GM23338 (cell line): Measurements from ENCODE around the gene AOC3. TPM values are rescaled to one million over a fixed set of nuclear protein-coding genes. Genes with fewer than 3 reads are reported as not detected.

Experiments used
- ATAC-seq: fragments of 200-7000 bp; cut with Tn5 transposase; 3 replicates; pipeline ENCODE4 v1.9.1; 2020
- DNase-seq: peaks from one replicate; pipeline ENCODE4 v3.0.0-alpha.2; 2015; ENCODE audit warnings: low spot score
- H2AFZ ChIP-seq: fragments of 200-600 bp; sonication (generic); 2 replicates; pipeline ENCODE4 v1.8.0; 2016; ENCODE audit warnings: antibody characterized with exemption, mild to moderate bottlenecking, moderate library complexity
- H3F3A ChIP-seq: fragments of 200-600 bp; sonication (generic); replicated peaks from 2 replicates; pipeline ENCODE4 v1.8.0; 2017; ENCODE audit warnings: antibody characterized with exemption, mixed run types, low read depth
- H3K27ac ChIP-seq: fragments of 200-600 bp; sonication (generic); 2 replicates; pipeline ENCODE4 v1.6.1; 2016; ENCODE audit warnings: low read depth
- H3K27me3 ChIP-seq: fragments of 200-600 bp; sonication (generic); 2 replicates; pipeline ENCODE4 v1.8.0; 2016; ENCODE audit warnings: mild to moderate bottlenecking, mixed run types, moderate library complexity; ENCODE audit not compliant: insufficient read depth
- H3K36me3 ChIP-seq: fragments of 200-600 bp; sonication (generic); 2 replicates; pipeline ENCODE4 v1.8.0; 2016; ENCODE audit warnings: mild to moderate bottlenecking; ENCODE audit not compliant: insufficient read depth
- H3K4me1 ChIP-seq: fragments of 200-600 bp; sonication (generic); 2 replicates; pipeline ENCODE4 v1.8.0; 2016; ENCODE audit warnings: mild to moderate bottlenecking, moderate library complexity; ENCODE audit not compliant: insufficient read depth
- H3K4me2 ChIP-seq: fragments of 200-600 bp; sonication (generic); 2 replicates; pipeline ENCODE4 v1.7.1; 2017; ENCODE audit warnings: mixed run types
- H3K4me3 ChIP-seq: fragments of 200-600 bp; sonication (generic); 2 replicates; pipeline ENCODE4 v1.6.1; 2016; ENCODE audit warnings: mixed run types
- H3K79me2 ChIP-seq: fragments of 200-600 bp; sonication (generic); replicated peaks from 2 replicates; pipeline ENCODE4 v1.8.0; 2017; ENCODE audit warnings: mild to moderate bottlenecking; ENCODE audit not compliant: insufficient read depth
- H3K9me2 ChIP-seq: fragments of 200-600 bp; sonication (generic); 2 replicates; pipeline ENCODE4 v1.8.0; 2017; ENCODE audit not compliant: insufficient read depth
- H4K20me1 ChIP-seq: fragments of 200-600 bp; sonication (generic); replicated peaks from 2 replicates; pipeline ENCODE4 v1.8.0; 2017; ENCODE audit warnings: mild to moderate bottlenecking; ENCODE audit not compliant: insufficient read depth
- H3K27ac Mint-ChIP-seq: 2 replicates; pipeline ENCODE4 v1.8.0; 2020; ENCODE audit warnings: inconsistent platforms, mild to moderate bottlenecking, moderate library complexity, mixed read lengths
- H3K27me3 Mint-ChIP-seq: 3 replicates; pipeline ENCODE4 v1.8.0; 2022; ENCODE audit warnings: low read depth, mild to moderate bottlenecking, moderate library complexity, mixed read lengths, inconsistent platforms; ENCODE audit not compliant: insufficient read depth, poor library complexity
- H3K36me3 Mint-ChIP-seq: 3 replicates; pipeline ENCODE4 v1.8.0; 2021; ENCODE audit warnings: low read depth, mild to moderate bottlenecking, inconsistent platforms, moderate library complexity, mixed read lengths
- H3K4me1 Mint-ChIP-seq: 3 replicates; pipeline ENCODE4 v1.8.0; 2020; ENCODE audit warnings: mild to moderate bottlenecking, inconsistent platforms, mixed read lengths
- H3K4me3 Mint-ChIP-seq: 3 replicates; pipeline ENCODE4 v1.8.0; 2021; ENCODE audit warnings: moderate library complexity, mild to moderate bottlenecking, inconsistent platforms, mixed read lengths
- H3K9me3 Mint-ChIP-seq: 3 replicates; pipeline ENCODE4 v1.8.0; 2020; ENCODE audit warnings: moderate library complexity, mild to moderate bottlenecking, inconsistent platforms, mixed read lengths
- CREB1 ChIP-seq: fragments of 250-450 bp; sonication (Bioruptor Pico); IDR thresholded peaks from 2 replicates; pipeline ENCODE4 v1.5.0; 2020; ENCODE audit warnings: low read depth, mild to moderate bottlenecking, moderate library complexity
- EZH2 ChIP-seq: fragments of 200-600 bp; sonication (generic); IDR thresholded peaks from one replicate; pipeline ENCODE4 v1.8.0; 2017; ENCODE audit warnings: antibody characterized with exemption, mild to moderate bottlenecking, low read depth; ENCODE audit not compliant: unreplicated experiment
- JUNB ChIP-seq: IDR thresholded peaks from one replicate; pipeline ENCODE4 v1.6.1; 2016; ENCODE audit warnings: antibody characterized with exemption; ENCODE audit not compliant: unreplicated experiment
- NANOG ChIP-seq: IDR thresholded peaks from 2 replicates; pipeline ENCODE4 v1.6.1; 2016; ENCODE audit warnings: antibody characterized with exemption, borderline replicate concordance
- POLR2AphosphoS5 ChIP-seq: IDR thresholded peaks from 2 replicates; pipeline ENCODE4 v1.6.1; 2016; ENCODE audit warnings: antibody characterized with exemption, low read depth
- ZNF331 ChIP-seq: fragments of 250-450 bp; sonication (Bioruptor Pico); IDR thresholded peaks from 2 replicates; pipeline ENCODE4 v1.5.0; 2020; ENCODE audit warnings: low read depth, mild to moderate bottlenecking, moderate library complexity
- polyA plus RNA-seq: library from polyadenylated mRNA; unstranded; fragments of >200 nt; fragmentation: Nextera tagmentation; extraction: Ambion mirVana; gene quantifications from 2 replicates; pipeline ENCODE4 v1.2.1, GENCODE V29; 2016
- total RNA-seq: library from RNA; depleted of rRNA; stranded (reverse); fragments of >200 nt; shearing (Covaris generic); gene quantifications from 2 replicates; pipeline ENCODE4 v1.2.3, GENCODE V29; 2014
- TF ChIP-seq, protein P1 (sequence below), 2 experiments: fragments of 200-600 bp in 1 of 2; sonication (generic) in 1 of 2; conservative IDR thresholded peaks; 2 replicates each; pipeline versions ENCODE4 v1.5.1 to v1.6.1; 2016 to 2017; ENCODE audit warnings: antibody characterized with exemption in 2 of 2, low read depth in 2 of 2, mild to moderate bottlenecking in 2 of 2, moderate library complexity in 1 of 2
- TF ChIP-seq, protein P2 (sequence below): IDR thresholded peaks from one replicate; pipeline ENCODE4 v1.6.1; 2018; ENCODE audit warnings: antibody characterized with exemption; ENCODE audit not compliant: unreplicated experiment

Gene AOC3
- total and polyA plus RNA-seq, 2 experiments from 2014 or later = 1.4 to 1.7 TPM

DNA sequence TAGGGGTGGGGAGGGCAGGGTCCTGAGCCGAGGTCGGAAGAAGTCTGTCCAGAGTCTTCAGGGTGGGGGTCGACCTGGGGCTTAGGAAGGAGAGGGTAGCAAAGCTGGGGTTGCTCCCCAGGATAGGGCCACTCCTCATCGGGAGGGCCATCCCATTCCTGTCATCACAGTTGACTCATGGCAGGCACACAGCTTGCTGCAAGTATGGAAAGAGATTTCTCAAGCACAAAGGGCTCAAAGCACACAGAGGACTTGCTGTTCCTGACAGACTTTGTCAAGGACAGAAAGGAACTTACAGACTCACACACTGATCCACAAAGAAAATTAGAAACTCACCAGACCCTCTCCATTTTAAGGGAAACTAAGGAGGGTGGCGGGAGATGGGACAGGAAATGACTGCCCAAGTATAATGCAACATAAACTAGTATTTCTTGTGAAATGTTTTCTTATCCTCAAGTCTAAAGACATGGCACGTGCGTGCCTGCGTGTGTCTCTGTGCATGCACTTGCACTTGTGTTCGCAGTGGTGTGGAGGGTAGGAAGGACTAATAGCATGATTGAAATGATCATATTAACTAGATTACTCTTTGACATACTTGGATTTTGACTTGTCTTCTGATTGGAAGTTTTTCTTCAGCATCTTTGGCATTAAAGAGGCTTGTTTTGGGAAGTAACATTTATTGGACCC lies 4.3 kb upstream of the AOC3 start (continued):
- TF ChIP-seq, protein P1, sequence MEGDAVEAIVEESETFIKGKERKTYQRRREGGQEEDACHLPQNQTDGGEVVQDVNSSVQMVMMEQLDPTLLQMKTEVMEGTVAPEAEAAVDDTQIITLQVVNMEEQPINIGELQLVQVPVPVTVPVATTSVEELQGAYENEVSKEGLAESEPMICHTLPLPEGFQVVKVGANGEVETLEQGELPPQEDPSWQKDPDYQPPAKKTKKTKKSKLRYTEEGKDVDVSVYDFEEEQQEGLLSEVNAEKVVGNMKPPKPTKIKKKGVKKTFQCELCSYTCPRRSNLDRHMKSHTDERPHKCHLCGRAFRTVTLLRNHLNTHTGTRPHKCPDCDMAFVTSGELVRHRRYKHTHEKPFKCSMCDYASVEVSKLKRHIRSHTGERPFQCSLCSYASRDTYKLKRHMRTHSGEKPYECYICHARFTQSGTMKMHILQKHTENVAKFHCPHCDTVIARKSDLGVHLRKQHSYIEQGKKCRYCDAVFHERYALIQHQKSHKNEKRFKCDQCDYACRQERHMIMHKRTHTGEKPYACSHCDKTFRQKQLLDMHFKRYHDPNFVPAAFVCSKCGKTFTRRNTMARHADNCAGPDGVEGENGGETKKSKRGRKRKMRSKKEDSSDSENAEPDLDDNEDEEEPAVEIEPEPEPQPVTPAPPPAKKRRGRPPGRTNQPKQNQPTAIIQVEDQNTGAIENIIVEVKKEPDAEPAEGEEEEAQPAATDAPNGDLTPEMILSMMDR (conservative IDR thresholded peaks at IDR 0.05; ENCODE audit: low read depth in 2 of 2) = no peak
- TF ChIP-seq, protein P2, sequence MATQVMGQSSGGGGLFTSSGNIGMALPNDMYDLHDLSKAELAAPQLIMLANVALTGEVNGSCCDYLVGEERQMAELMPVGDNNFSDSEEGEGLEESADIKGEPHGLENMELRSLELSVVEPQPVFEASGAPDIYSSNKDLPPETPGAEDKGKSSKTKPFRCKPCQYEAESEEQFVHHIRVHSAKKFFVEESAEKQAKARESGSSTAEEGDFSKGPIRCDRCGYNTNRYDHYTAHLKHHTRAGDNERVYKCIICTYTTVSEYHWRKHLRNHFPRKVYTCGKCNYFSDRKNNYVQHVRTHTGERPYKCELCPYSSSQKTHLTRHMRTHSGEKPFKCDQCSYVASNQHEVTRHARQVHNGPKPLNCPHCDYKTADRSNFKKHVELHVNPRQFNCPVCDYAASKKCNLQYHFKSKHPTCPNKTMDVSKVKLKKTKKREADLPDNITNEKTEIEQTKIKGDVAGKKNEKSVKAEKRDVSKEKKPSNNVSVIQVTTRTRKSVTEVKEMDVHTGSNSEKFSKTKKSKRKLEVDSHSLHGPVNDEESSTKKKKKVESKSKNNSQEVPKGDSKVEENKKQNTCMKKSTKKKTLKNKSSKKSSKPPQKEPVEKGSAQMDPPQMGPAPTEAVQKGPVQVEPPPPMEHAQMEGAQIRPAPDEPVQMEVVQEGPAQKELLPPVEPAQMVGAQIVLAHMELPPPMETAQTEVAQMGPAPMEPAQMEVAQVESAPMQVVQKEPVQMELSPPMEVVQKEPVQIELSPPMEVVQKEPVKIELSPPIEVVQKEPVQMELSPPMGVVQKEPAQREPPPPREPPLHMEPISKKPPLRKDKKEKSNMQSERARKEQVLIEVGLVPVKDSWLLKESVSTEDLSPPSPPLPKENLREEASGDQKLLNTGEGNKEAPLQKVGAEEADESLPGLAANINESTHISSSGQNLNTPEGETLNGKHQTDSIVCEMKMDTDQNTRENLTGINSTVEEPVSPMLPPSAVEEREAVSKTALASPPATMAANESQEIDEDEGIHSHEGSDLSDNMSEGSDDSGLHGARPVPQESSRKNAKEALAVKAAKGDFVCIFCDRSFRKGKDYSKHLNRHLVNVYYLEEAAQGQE = no peak

DNA sequence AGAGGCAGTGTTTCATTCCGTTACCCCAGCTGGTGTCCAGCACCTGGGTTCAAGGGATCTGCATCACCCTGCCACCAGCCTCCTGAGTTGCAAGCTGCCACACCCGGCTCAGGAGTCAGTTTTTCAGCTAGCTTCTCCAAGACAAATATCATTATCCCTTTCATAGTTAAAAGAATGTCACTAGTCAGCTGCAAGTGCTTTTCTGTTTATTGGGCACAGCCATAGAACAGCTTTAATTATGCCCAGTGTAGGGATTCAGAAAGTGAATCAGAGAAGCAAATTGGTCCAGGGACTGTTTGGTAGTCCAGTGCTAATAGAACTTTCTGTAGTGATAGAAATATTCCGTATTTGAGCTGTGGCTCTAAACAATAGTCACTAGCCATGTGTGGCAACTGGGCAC lies 2.9 kb upstream of the AOC3 start:
- peaks cover 4% of the 10 kb centered on the region for H3K27me3 Mint-ChIP-seq
- Histone ChIP-seq H3K79me2 (no peaks in the 10 kb centered on the region), H2AFZ (no peak overlapping the region), H3K4me1 (no peaks in the 10 kb centered on the region), H3F3A (0 out of 2 replicates have a peak, but pooled peaks cover 5% of the 10 kb centered on the region), H3K4me2 (no peak overlapping the region), H3K9me2 (no peaks in the 10 kb centered on the region), H3K27me3 (no peaks in the 10 kb centered on the region), H3K4me3 (no peak overlapping the region), H4K20me1 (peaks cover 7% of the 10 kb centered on the region; the same call in 1 of the 2 replicates), H3K27ac (no peak overlapping the region), H3K36me3 (peaks cover 14% of the 10 kb centered on the region)
- ATAC-seq (no peak), DNase-seq (no peak)
- no peak overlapping the region for H3K4me3 Mint-ChIP-seq
- H3K9me3 Mint-ChIP-seq = no peaks in the 10 kb centered on the region; the same call in 2 of the 3 replicates
- peaks cover 32% of the 10 kb centered on the region for H3K36me3 Mint-ChIP-seq
- H3K4me1 Mint-ChIP-seq = peaks cover 5% of the 10 kb centered on the region; the same call in 2 of the 3 replicates
- H3K27ac Mint-ChIP-seq = no peak overlapping the region
- TF ChIP-seq ZNF331 (CRISPR knock-in tag) (no peak), CREB1 (CRISPR knock-in tag) (no peak), JUNB (no peak), POLR2AphosphoS5 (no peak), EZH2 (no peak), NANOG (no peak)
- TF ChIP-seq, protein P2 = no peak
- TF ChIP-seq, protein P1 (conservative IDR thresholded peaks at IDR 0.05; ENCODE audit: low read depth in 2 of 2) = no peak
